Natural killer cell (primary cell): Measurements from ENCODE around the gene MDN1. TPM values are rescaled to one million over a fixed set of nuclear protein-coding genes. Genes with fewer than 3 reads are reported as not detected.
A peak's percentile ranks its signal among the peaks of the same experiment; 100 is the strongest.
"Not testable (repeated sequence)": the region's sequence is repeated elsewhere in the genome, so short reads cannot be mapped to it uniquely, and the experiment has no call there.

Experiments
- ATAC-seq, 3 donors: fragments of 150-1000 bp in 2 of 3; fragments of 200-7000 bp in 1 of 3; cut with Tn5 transposase; 1 replicate in 1 of 3; 2 replicates in 2 of 3; pipeline ENCODE4 v1.10.0; 2021; ENCODE audit warnings: mild to moderate bottlenecking in 2 of 3, moderate library complexity in 2 of 3
- DNase-seq, 2 donors: peaks; one replicate each; pipeline versions ENCODE4 v3.0.0 to v3.0.0-alpha.2; 2013 to 2021; ENCODE audit warnings: mixed read lengths in 1 of 2
- H3K27ac ChIP-seq: one replicate; pipeline ENCODE4 v1.5.1; 2013; ENCODE audit warnings: mild to moderate bottlenecking, low read length
- H3K27me3 ChIP-seq: one replicate; pipeline ENCODE4 v1.6.1; 2013; ENCODE audit warnings: low read length; ENCODE audit not compliant: control insufficient read depth, insufficient read depth
- H3K36me3 ChIP-seq: one replicate; pipeline ENCODE4 v1.6.1; 2013; ENCODE audit warnings: low read length; ENCODE audit not compliant: control insufficient read depth, insufficient read depth
- H3K4me1 ChIP-seq: one replicate; pipeline ENCODE4 v1.6.1; 2013; ENCODE audit warnings: low read length; ENCODE audit not compliant: control insufficient read depth, insufficient read depth
- H3K4me3 ChIP-seq: one replicate; pipeline ENCODE4 v1.5.1; 2013; ENCODE audit warnings: low read length
- H3K9me3 ChIP-seq: one replicate; pipeline ENCODE4 v1.6.1; 2013; ENCODE audit warnings: low read length; ENCODE audit not compliant: control insufficient read depth, insufficient read depth
- H3K27ac Mint-ChIP-seq, 2 donors: one replicate each; pipeline ENCODE4 v1.8.0; 2022; ENCODE audit warnings: mild to moderate bottlenecking in 2 of 2, mixed read lengths in 2 of 2, moderate library complexity in 1 of 2
- H3K27me3 Mint-ChIP-seq, 2 donors: one replicate each; pipeline ENCODE4 v1.8.0; 2022; ENCODE audit warnings: low read depth in 2 of 2, mixed read lengths in 2 of 2
- H3K36me3 Mint-ChIP-seq: one replicate; pipeline ENCODE4 v1.8.0; 2022; ENCODE audit warnings: mixed read lengths
- H3K4me1 Mint-ChIP-seq, 2 donors: one replicate each; pipeline ENCODE4 v1.8.0; 2022; ENCODE audit warnings: mixed read lengths in 2 of 2
- H3K4me3 Mint-ChIP-seq: one replicate; pipeline ENCODE4 v1.8.0; 2022; ENCODE audit warnings: mild to moderate bottlenecking, moderate library complexity, mixed read lengths
- H3K9me3 Mint-ChIP-seq, 2 donors: one replicate each; pipeline ENCODE4 v1.8.0; 2022; ENCODE audit warnings: mixed read lengths in 2 of 2
- CTCF ChIP-seq: fragments of 200-600 bp; IDR thresholded peaks from one replicate; pipeline ENCODE4 v1.8.0; 2022; ENCODE audit warnings: antibody characterized with exemption
- WGBS: methylation state at CpG from one replicate; pipeline ENCODE4 v1.1.7; 2013; ENCODE audit warnings: missing lambda C conversion rate; ENCODE audit not compliant: insufficient coverage; 5-methylcytosine and 5-hydroxymethylcytosine counted together
- intact Hi-C: fragments of 100-400 bp; cut with micrococcal nuclease; formaldehyde crosslinking; loops from one replicate; pipeline ENCODE4 v1.14.2; 2022
- total RNA-seq, 4 donors: library from RNA; stranded (reverse); fragments of 120-200 nt in 1 of 4; gene quantifications; one replicate each; pipeline versions ENCODE4 v1.2.3 to v1.2.4, GENCODE V29; 2013 to 2022

Gene MDN1
- total RNA-seq, 3 donors from 2014 or later (not counting 1 experiment from before 2014, with no cell fraction given), result 38.0 to 43.3 (median 41.4) TPM

- DNase-seq (no peak), ATAC-seq (no peak)
- Histone ChIP-seq H3K4me1 (peaks cover 18% of the 10 kb centered on the region), H3K9me3 (no peaks in the 10 kb centered on the region), H3K27ac (no peak overlapping the region), H3K36me3 (no peaks in the 10 kb centered on the region), H3K27me3 (no peaks in the 10 kb centered on the region), H3K4me3 (no peak overlapping the region)
- H3K27me3 Mint-ChIP-seq, result no peaks in the 10 kb centered on the region
- no peaks in the 10 kb centered on the region for H3K36me3 Mint-ChIP-seq
- H3K27ac Mint-ChIP-seq, result peak overlapping the region in 1 of 2 donors; percentile 35
- peaks cover 34 to 39% of the 10 kb centered on the region in 2 donors for H3K4me1 Mint-ChIP-seq
- intact Hi-C loops, result no loop called here
- no peaks in the 10 kb centered on the region for H3K9me3 Mint-ChIP-seq
- TF ChIP-seq CTCF, result no peak
- peak overlapping the region; percentile 22 for H3K4me3 Mint-ChIP-seq
- 80% methylated on average over 3 of the region's 3 CpGs for WGBS
Observed at GRCh38 chr6:89817481-89817880, 2.1 kb downstream of the MDN1 start.

- H3K27ac Mint-ChIP-seq, H3K4me1 ChIP-seq, ATAC-seq, H3K9me3 ChIP-seq, H3K4me3 Mint-ChIP-seq, H3K36me3 Mint-ChIP-seq, H3K27me3 Mint-ChIP-seq, H3K27me3 ChIP-seq, H3K36me3 ChIP-seq, H3K9me3 Mint-ChIP-seq, intact Hi-C loops, DNase-seq, H3K4me3 ChIP-seq, H3K27ac ChIP-seq: not testable (repeated sequence)
- H3K4me1 Mint-ChIP-seq, result peaks cover 13% of the 10 kb centered on the region in 2 donors
- 98% methylated on average over 3 of the region's 3 CpGs for WGBS
Observed at GRCh38 chr6:89813422-89813821, 6.2 kb downstream of the MDN1 start.

GRCh38 chr6:89807581-89807980 is 12.0 kb downstream of the MDN1 start:
- no peaks in the 10 kb centered on the region for H3K36me3 ChIP-seq
- Mint-ChIP-seq H3K9me3 (no peaks in the 10 kb centered on the region), H3K4me3 (no peak overlapping the region), H3K4me1 (peaks cover 5 to 6% of the 10 kb centered on the region in 2 donors), H3K27me3 (no peaks in the 10 kb centered on the region), H3K27ac (no peak overlapping the region), H3K36me3 (no peaks in the 10 kb centered on the region)
- H3K27me3 ChIP-seq, result no peaks in the 10 kb centered on the region
- DNase-seq (no peak), ATAC-seq (no peak)
- no peak for TF ChIP-seq CTCF
- no peak overlapping the region for H3K4me3 ChIP-seq
- H3K9me3 ChIP-seq, result no peaks in the 10 kb centered on the region
- WGBS, result 100% methylated on average over 2 of the region's 3 CpGs
- H3K27ac ChIP-seq, result no peak overlapping the region
- no peaks in the 10 kb centered on the region for H3K4me1 ChIP-seq
- intact Hi-C loops, result no loop called here

GRCh38 chr6:89805814-89806371 is 13.7 kb downstream of the MDN1 start:
- no peaks in the 10 kb centered on the region for H3K4me1 ChIP-seq
- no peak overlapping the region for H3K4me3 ChIP-seq
- no peaks in the 10 kb centered on the region for H3K9me3 ChIP-seq
- H3K27me3 ChIP-seq, result no peaks in the 10 kb centered on the region
- ATAC-seq (no peak), DNase-seq (no peak)
- no peak overlapping the region for H3K4me3 Mint-ChIP-seq
- no peaks in the 10 kb centered on the region for H3K9me3 Mint-ChIP-seq
- H3K4me1 Mint-ChIP-seq, result peaks cover 5 to 6% of the 10 kb centered on the region in 2 donors
- H3K27ac ChIP-seq, result no peak overlapping the region
- WGBS, result 76% methylated on average over 6 of the region's 6 CpGs
- no peaks in the 10 kb centered on the region for H3K36me3 ChIP-seq
- no peak for TF ChIP-seq CTCF
- no peaks in the 10 kb centered on the region for H3K27me3 Mint-ChIP-seq
- no peak overlapping the region for H3K27ac Mint-ChIP-seq
- H3K36me3 Mint-ChIP-seq, result no peaks in the 10 kb centered on the region
- intact Hi-C loops, result no loop called here
